HS-5 (cell line): Measurements from ENCODE around the gene UBE3C.
"Not testable (repeated sequence)": the region's sequence is repeated elsewhere in the genome, so short reads cannot be mapped to it uniquely, and the experiment has no call there.

Experiments used
- DNase-seq: peaks from one replicate; pipeline ENCODE4 v3.0.0-alpha.2; 2012; ENCODE audit warnings: low read depth

The UBE3C gene

DNA sequence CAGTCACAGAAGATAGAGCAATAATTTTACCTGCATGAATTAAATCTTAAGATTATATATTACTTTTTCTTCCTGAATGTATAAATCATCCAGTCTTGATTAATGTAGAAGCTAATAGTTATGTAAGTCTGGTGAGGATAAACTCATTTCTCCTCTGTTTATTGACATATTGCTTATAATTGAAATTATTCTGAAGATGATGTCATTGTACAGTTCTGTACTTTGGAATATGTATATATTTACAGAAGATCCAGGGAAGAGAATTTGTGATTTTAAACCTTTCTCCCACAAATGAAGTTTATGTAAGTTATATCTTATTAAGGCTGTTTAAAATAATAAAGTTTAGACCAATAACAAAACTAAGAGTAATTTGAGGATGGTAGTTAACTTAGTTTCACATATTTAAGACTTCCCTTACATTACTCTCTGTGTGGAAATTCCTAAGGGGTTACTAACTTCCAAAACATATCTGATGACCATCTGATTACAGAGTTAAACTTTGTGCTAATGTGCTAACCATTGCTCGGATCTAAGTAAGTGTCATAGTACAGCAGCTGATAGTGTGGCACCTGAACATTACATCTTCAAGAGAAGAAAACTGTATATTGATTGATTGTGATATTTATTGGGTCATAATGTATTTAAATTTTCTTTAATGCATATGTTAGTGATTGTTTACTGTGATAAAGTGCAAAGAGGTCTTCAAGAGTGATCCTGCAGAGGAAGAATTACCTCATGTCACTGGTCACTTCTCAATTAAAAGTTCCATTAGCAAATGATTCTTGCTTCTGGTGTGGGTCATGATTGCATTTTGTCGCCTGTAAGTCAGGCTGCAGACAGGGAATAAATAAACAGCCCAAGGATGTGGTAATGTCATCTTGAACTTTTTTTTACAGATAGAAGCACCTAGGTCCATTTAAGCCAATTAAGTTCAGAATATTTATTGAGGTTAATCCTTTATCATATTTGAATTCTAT lies 96.9 kb downstream of the UBE3C start:
- DNase-seq: peak; percentile 20

DNA sequence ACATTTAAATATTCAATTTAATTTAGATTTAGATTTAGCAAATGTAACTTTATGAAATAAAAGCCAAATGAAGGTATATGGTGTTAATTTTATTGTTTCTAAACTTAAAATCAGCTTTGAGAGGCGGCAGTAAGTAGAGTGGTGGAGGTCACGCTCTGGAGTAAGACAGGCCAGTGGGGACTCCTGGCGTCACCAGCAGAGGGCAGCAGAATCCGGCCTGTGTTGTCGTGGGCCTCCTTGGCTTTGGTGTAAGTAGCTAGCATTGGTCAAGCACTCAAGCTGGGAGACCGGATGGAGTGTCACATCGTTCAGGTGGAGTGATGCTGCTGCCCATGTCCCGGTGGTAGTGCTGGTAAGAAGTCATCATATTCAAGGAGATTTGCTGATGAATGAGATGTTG lies 99.4 kb downstream of the UBE3C start:
- DNase-seq: no peak

DNA sequence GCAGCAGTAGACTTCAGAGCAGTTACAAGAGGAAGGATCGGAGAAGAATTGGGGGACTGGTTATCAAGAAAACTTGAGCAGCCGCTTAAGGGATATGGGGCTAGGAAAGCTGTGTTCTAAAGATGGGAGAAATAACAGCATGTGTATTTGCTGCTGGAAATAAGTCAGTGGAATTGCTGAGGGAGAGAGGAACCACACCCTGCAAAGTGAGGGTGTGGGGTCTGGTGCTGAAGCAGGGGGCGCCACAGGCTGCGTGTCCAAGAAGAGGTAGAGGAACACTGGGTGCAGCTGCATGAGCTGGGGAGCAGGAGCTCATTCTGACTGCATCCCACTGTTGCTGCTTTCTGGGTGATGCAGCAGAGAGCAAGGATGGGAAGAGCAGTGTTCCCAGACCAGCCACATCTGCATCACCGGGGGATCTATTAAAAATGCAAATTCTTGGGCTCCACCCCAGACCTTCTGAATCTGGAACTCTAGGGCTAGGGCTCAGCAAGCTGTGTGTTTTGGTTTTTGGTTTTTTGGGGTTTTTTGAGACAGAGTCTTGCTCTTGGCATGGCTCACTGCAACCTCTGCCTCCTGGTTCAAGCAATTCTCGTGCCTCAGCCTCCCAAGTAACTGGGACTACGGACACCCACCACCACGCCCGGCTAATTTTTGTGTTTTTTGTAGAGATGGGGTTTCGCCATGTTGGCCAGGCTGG lies 101.0 kb downstream of the UBE3C start:
- DNase-seq: no peak

DNA sequence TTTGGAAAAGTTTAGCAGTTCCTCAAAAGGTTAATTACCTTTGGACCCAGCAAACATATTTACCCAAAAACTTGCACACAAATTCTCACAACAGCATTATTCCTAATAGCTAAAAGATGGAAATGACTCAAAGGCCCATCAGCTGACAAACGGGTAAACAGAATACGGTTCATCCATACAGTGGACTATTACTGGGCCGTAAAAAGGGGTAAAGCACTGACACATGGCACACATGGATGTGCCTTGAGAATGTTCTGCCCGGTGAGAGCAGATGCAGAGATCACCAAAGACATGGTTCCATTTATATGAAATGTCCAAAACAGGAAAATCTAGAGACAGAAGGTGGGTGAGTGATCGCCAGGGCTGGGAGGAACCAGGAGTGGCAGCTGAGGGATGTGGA lies 102.9 kb downstream of the UBE3C start:
- DNase-seq: no peak

DNA sequence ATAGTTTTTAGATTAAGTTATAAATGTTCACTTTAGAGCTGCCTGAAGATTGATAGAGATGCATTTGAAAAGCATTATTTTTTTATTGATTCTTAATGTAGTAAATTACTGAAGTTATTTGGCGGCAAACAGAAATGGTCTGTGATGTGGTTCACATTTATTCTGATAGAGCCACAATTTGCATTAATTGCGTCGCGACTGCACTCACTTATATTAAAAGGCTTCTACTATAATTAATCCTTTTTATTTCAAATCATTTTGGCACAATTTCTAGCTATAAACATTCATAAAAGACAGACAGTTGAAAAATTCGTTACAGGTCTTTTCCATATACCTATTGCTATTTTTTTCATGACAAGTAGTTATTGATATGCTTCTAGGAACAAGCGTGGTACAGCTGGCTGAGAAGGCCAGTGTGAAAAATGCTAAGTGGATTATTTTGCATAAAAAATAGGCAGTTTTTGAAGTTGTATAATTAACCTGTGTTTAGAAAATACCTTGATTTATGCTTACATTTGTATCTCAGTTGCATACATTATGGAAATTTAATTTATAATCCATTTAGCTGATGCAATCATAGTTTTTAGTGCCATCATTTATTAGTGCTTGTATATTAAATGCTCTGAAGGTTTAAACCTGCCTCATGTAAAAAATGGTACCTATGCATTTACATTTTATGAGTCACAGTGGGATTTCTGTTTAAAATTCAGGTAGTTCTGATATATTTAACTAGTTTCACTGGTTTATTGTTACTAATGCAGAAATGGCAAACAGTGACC lies 106.0 kb downstream of the UBE3C start:
- DNase-seq: no peak

DNA sequence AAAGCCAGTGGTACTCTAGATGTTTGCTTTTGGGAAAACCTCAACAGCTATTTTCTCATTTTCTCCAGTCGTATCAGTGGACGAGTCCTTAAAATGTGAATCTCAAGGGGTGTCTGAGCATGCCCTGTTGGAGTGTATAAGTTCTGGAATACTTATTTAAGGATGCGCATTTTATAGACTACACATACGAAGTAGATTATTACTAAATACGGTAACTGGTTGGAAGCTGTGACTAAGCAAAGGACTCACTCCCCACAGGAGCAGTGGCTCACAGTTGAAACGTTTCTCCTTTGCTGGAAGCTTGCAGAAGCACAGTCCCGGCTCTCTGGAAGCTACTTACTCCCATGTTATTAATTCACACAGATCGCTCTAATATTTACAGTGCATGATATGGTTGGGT lies 107.3 kb downstream of the UBE3C start:
- no peak for DNase-seq

DNA sequence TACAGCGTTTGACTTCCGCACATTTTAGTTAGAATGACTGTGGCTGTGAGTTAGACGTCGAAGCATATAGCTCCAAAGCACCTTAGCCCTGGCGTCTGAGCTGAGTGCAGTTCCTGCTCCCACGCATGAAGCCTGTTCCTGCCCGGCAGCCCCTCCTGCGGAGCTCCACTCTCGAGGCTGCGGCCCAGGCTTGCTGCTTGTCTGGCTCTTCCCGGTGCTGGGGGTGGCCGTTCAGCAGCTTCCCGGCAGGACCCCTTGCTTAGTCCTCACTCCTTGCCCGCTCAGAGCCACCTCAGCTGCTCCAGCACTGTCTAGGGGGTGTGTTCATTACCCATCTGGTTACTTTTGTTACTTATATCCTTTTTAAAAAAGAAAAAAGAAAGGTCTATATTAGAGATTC lies 109.9 kb downstream of the UBE3C start:
- no peak for DNase-seq

DNA sequence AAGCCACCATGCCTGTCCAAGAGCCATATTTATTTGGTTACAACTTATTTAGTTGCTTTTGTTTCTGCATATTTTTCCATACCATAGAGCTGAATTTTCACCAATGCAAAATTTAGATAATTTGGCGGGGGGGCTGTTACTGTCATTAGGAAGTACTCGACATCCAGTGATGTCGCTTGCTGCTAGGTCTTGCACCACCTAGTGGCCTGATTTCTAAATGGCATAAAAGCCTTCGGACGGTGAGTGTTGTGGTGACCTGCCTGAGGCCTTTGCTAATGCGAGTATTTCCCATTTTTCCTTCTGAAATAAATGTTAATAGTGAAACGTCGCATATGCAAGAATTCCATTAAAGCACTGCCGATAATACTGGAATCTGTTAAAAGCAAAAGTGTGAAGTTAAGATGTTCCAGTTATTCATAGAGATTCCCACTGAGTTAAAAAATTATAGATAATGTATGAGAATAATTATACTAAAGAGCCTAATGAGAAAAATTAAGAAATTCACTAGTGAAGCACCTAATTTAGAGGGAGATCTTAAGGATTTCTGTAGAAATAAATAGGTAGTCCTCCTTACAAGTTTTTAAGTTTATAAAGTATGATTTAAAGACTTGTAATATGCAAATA lies 112.0 kb downstream of the UBE3C start:
- no peak for DNase-seq

DNA sequence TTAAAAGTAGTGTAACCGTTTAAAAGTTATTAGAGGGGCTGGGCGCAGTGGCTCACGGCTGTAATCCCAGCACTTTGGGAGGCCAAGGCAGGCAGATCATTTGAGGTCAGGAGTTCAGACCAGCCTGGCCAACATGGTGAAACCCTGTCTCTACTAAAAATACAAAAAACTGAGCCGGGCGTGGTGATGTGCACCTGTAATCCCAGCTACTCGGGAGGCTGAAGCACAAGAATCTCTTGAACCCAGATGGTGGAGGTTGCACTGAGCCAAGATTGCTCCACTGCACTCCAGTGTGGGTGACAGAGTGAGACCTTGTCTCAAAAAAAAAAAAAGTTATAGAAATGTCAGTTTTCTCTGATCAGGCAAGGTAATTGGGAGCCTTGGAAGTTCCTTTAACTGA lies 113.1 kb downstream of the UBE3C start:
- DNase-seq: not testable (repeated sequence)

DNA sequence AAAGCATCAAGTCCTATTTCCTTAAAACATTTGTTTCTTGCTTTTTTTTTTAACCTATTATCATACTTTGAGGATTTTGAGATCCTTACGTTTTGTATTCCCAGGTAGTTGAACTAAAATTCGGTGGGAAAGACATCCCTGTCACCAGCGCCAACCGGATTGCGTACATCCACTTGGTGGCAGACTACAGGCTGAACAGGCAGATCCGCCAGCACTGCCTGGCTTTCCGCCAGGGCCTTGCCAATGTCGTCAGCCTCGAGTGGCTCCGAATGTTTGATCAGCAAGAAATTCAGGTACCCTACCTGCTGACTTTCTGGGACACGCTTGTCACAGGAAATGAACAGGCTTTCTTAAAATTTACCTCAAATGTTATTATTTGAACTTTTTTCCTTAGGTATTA lies 115.1 kb downstream of the UBE3C start:
- no peak for DNase-seq

DNA sequence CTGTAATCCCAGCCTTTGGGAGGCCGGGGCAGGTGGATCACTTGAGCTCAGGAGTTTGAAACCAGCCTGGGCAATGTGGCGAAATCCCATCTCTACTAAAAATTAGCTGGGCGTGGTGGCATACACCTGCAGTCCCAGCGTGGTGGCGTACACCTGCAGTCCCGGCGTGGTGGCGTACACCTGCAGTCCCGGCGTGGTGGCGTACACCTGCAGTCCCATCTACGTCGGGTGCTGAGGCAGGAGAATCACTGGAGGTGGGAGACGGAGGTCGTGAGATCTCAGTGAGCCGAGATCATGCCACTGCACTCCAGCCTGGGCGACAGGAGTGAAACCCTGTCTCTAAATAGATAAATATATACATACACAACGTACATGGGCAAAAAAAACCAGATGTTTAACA lies 116.1 kb downstream of the UBE3C start:
- not testable (repeated sequence) for DNase-seq

DNA sequence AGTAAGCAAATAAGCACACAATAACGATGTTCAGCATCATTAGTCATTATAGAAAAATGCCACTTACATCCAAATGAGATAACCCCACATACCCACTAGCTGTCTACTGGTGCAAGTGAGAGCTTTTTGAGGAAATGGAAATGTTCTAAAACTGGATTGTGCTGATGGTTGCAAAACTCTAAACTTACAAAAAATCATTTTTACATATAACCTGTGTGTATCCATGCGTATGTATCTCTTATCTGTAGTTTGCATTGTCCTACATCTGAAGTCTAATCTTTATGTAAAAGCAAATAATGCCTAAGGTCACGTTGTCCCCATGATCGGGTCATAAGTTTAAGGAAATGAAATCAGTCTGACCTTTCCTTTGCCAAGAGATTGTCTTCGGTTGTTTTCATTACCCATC lies 116.5 kb downstream of the UBE3C start:
- no peak for DNase-seq

DNA sequence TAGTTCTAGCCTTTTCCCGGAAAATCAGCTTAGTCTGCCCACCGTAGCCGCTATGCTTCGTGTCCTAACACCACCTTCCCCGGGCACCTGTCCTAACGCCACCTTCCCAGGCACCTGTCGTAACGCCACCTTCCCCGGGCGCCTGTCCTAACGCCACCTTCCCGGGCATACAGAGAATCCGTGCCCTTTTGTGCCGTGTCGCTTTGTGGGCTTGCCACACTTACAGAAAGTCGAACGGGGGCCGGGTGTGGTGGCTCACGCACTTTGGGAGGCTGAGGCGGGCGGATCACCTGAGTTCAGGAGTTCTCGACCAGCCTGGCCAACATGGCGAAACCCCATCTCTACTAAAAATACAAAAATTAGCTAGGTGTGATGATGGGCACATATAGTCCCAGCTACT lies 124.4 kb downstream of the UBE3C start:
- DNase-seq: no peak

DNA sequence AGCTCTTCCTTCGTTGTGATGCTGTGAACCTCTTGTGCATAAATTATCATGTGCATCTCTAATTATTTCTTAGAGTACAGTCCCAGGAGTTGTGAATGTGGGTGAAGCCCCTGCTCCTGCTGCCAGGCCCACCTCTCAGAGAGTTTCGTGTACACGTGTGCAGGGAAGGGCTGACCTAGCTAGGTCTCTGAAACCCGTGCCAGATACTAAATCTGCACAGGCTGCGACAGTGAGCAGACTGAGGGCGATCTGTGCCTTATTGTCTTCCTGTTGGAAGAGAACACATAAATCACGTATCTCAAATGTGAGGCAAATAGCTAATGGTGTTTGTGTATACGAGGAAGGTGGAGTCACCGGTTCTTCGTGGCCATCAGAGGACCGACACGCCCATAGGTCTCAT lies 126.3 kb downstream of the UBE3C start:
- DNase-seq: no peak

DNA sequence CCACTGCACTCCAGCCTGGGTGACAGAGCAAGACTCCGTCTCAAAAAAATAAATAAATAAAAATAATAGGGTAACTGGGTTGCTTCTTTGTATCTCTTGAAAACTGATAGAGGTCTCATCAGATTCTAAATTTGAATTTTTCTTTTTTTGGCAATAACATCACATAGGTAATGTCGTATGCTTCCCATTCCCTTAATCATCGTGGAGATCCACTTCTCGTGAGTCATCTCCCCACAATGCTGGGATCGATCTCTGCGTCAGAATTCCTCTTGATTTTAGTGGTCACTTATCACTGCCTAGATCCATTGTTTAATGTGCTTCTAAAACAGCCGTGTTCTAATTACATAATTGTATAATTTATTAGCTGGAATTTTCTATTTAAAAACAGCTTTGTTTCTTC lies 127.5 kb downstream of the UBE3C start:
- no peak for DNase-seq

DNA sequence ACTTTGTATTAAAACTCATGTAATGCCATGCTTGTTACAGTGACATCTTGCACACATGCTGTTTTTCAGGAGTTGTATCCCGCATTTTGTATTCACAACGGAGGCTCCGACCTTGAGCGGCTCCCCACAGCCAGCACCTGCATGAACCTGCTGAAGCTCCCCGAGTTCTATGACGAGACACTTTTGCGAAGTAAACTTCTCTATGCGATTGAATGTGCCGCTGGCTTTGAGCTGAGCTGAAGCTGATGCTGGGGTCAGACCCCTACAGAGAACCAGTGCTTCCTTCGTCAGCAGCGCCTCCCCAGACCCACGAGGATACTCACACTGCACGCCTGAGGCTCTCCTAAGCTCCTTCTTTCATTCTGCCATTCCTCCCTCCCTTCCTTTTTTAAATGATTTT lies 128.8 kb downstream of the UBE3C start:
- no peak for DNase-seq

DNA sequence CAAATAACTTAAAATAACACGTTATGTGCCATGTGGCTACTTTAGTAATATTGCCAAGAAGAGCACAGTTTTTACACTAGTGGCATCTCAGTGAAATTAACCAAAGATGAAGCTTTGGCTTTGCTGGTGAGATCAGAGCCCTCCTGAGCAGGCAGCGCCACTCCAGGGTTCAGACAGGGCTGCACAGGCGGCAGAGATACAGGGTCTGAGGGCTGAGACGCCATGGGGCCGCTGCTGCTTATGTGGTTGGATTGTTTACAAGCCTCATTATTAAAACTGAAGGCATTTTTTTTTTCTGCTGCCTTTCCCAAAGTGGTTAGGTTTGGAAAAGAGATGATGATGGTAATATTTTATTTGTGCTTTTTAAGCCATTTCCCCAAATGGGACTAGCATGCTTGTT lies 129.2 kb downstream of the UBE3C start:
- DNase-seq: no peak

DNA sequence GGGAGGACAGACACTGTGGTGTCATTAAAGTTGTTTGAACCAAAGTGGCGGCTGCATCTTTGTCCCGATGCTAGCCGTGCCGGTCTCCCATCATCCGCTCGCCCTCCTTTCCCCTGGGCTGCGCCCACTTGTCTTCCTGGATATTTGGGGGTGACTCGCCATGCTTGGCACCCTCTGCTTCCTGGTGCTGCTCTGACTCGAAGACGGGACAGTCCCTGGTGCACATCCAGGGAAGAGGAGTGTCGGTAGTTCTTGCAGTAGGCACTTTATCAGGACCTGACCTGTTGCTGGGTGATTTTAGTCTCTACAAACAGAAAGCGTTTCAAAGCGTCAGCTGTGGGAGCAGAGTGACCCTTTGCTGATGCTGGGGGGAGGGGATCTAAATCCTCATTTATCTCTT lies 129.8 kb downstream of the UBE3C start:
- DNase-seq: no peak

DNA sequence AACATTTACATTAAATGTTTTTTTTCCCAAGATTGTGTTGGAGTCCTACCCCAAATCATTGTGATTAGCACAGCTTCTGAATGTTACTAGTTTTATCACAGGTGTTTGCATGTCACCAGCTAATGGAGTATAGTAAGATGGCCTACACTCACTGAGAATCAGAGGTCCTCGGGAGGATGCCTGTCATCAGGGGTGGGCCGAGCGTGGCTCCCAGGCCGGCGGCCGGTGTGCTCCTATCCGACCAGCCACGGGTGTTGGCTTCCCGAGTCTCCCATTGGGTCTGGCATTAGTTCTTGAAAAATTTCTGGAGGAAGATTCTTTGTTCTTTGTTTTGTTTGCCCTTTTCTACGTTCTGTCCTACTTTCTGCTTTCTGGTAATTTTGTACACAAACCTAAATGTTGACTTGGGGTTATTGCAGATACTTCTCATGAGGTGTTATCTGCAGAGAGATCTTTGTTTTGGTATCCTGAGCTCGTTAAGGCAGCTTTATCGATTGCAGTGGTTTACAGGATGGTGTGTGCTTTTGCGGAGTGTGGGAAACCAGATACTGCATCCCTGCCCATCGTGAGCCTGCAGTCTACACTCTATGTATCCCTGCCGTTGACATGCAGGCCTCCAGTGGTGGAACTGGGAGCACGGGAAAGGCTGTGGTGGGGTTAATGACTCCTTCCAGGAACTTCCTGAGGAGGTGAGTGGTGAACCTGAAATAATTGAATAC lies 130.8 kb downstream of the UBE3C start:
- DNase-seq: no peak

DNA sequence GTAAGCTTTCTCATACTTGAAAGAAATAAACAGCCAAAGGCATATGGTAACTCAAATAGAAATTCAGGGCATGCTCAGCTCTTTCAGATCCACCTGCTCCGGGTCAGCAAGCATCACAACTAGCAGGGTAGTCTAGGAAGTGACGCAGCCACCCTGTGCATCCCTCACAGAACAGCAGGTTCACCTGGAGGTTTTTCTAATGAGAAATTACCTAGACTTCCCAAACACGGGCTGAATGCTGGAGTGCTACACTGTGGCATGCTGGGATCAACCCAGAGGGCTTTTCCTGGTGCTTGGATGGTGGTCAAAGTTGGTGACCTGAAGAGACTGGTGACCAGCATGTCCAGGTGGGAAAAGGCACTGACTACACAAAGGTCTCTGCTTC lies 131.3 kb downstream of the UBE3C start:
- no peak for DNase-seq

DNA sequence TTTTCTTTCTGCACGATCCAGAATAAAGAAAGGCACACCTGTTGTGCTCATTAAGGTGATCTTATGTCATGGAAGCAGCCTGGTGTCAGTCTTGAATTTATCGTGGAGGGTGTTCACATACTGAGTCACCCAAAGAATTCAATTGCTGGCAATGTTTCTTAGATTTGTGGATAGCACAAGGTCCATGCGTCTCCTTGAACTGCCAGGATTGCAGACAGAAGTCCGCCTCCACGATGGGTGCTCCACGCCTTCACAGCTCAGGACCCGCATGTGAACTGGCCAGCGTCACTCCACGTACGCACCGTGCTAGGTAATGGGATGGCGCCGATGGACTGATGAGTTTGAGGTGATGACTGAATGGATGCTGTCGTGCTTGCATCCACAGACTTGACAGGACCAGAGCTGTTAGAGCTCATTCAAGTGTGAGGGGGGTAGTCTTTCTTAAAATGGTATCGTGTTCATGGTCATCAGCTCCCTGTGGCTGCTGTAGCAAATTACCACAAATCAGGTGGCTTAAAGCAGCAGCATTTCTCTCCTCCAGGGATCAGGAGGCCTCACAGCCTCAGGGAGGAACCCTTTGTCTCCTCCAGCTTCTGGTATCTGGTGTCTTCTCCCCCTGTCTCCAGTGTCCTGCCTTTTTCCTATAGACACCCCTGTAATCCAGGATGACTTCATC lies 132.7 kb downstream of the UBE3C start:
- no peak for DNase-seq
